ENCODE data around the gene ERF.
A peak's percentile ranks its signal among the peaks of the same experiment; 100 is the strongest.

ERF gene
- 18.9 to 51.1 (median 38.7) reads per million in 9 experiments for total RNA-seq

DNA sequence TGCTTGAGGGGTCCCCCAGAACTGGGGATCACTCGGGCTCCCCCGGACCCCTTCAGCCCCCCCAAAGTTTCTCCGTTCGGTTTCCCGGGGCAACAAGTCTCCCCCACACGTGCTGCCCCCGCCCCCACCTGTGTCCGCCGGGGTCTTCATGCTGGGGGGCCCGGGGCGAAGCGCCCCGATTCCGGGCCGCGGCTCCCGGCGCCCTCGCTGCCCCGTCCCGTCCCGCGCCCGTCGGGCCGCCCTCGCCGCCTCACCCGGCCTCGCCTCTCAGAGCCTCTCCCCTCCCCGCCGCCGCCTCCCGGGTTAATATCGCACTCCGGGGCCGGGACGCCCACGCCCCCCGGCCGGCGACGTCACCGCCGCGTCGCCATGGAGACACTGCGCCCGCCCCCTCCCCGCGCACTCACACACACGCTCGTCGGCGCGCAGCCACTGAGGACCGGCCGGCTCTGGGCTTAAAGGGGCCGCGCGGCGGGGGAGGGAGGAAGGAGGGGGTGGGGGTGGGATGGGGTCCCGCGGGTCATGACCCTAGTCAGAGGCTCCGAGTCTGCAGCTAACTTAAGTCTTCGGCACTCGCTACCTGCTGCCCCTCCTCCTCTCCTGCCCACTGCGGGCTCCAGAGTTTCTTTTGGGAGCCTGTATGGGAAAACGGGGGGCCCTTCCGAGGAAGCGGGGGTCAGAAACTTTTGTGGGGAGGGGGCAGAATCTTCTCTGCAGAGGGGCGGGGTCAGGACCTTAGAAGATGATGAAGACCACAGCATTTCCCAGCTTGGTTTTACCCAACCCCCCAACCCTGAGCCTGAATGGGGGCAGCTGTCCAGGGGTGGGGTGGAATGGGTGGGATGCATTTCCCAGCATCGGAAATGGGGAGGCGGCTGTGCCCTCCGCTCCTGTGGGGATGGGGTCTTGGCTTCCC lies at the start of gene ERF:
ERF (minus strand) TSS at position 279 of the 916 bp plus-strand sequence; CDS start at position 150, 129 bp downstream.
- peak; percentile 93 for DNase-seq
- no peaks in the 10 kb centered on the region for H3K27me3 Mint-ChIP-seq
- peaks cover 27% of the 10 kb centered on the region for H3K36me3 Mint-ChIP-seq (ENCODE audit: insufficient read depth)
- H3K27ac Mint-ChIP-seq, result peak within 1 kb of the TSS; percentile 56 to 67
- H3K4me1 Mint-ChIP-seq (ENCODE audit: low read depth in 2 of 2), result peaks cover 24 to 25% of the 10 kb centered on the region in 2 donors
- ATAC-seq (replicated peaks), result peak; percentile 82
- H3K9me3 Mint-ChIP-seq, result no peaks in the 10 kb centered on the region
- peak within 1 kb of the TSS; percentile 86 to 96 for H3K4me3 Mint-ChIP-seq

DNA sequence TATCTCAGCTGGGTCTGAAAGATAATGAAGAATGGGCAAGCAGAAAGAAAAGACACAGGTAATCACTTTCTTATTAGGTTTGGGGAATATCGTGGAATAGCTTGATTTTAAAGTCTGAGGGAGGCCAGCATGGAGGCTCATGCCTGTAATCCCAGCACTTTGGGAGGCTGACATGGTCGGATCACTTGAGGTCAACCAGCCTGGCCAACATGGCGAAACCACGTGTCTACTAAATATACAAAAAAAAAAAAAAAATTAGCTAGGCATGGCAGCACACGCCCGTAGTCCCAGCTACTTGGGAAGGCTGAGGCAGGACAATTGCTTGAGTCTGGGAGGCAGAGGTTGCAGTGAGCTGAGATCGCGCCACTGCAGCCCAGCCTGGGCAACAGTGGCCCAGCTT lies 48.9 kb upstream of the ERF start:
- ATAC-seq (replicated peaks) (no peak), DNase-seq (no peak)
- Mint-ChIP-seq H3K36me3 (ENCODE audit: insufficient read depth) (peaks cover 7% of the 10 kb centered on the region), H3K4me1 (ENCODE audit: low read depth in 2 of 2) (peaks cover 11 to 20% of the 10 kb centered on the region in 2 donors), H3K4me3 (peak overlapping the region in 1 of 2 donors; percentile 92), H3K27me3 (no peaks in the 10 kb centered on the region), H3K27ac (no peak overlapping the region), H3K9me3 (no peaks in the 10 kb centered on the region)

GRCh38 chr19:42303101-42303464 lies 48.2 kb upstream of the ERF start:
- Mint-ChIP-seq H3K4me3 (peak overlapping the region; percentile 90 to 92), H3K36me3 (ENCODE audit: insufficient read depth) (peaks cover 7% of the 10 kb centered on the region), H3K27me3 (no peaks in the 10 kb centered on the region), H3K27ac (peak overlapping the region; percentile 59 to 78), H3K9me3 (no peaks in the 10 kb centered on the region), H3K4me1 (ENCODE audit: low read depth in 2 of 2) (peaks cover 11 to 20% of the 10 kb centered on the region in 2 donors)
- ATAC-seq (replicated peaks) (no peak), DNase-seq (no peak)

DNA sequence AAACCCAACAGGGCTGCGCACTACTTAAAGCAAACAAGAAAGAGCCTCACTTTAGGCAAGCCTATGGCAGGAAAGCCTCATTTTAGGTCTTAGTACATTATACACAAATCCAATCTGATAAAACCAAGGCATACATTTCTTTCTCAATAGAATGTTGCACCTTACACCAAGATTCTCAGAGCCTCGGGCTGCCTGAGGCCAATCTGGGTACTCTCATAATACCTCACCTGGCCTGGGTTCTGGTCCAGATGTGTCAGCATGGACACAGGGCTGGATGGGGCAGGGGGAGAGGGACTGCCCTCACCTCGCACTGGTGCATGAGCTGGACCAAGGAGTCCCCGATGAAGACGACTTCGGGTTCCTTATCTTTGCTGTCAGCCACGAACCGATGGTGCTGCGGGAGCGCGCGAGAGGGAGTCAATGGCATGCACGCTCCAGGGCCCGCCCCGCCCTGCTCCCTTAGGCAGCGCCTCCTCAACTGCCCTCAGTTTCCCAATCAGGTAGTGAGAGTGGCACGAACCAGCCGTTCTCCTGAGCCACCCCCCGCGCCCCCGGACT lies 46.8 kb upstream of the ERF start, which contains the start of gene PRR19:
PRR19 (plus strand) TSS at position 487 of the 558 bp plus-strand sequence. CDS start 7,453 bp downstream, outside the sequence.
- H3K4me1 Mint-ChIP-seq (ENCODE audit: low read depth in 2 of 2), result peaks cover 11 to 20% of the 10 kb centered on the region in 2 donors
- peaks cover 7% of the 10 kb centered on the region for H3K36me3 Mint-ChIP-seq (ENCODE audit: insufficient read depth)
- no peaks in the 10 kb centered on the region for H3K9me3 Mint-ChIP-seq
- DNase-seq (no peak), ATAC-seq (replicated peaks) (peak; percentile 6)
- H3K27me3 Mint-ChIP-seq, result no peaks in the 10 kb centered on the region
- H3K27ac Mint-ChIP-seq, result peak within 1 kb of the TSS; percentile 59 to 78
- peak within 1 kb of the TSS; percentile 90 to 92 for H3K4me3 Mint-ChIP-seq

DNA sequence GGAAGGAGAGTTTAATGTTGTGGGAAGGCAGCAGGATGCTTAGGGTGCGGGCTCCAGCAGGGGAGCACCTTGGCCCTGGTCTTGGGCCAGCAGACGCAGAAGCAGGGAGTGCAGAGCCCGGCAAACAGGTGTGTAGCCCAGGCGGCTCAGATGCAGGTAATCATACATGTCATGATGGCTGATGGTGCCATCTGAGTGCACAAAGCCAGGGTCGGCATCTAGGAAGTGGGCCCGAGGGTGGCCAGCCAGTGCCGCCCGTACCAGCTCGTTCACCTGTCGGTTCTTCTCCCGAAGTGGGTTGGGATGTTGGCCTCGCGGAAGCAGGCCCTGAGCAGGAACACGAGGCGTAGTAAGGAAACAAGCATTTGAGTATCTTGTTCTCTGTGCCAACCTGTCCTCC lies 42.1 kb upstream of the ERF start:
- H3K36me3 Mint-ChIP-seq (ENCODE audit: insufficient read depth), result peaks cover 28% of the 10 kb centered on the region
- no peaks in the 10 kb centered on the region for H3K9me3 Mint-ChIP-seq
- ATAC-seq (replicated peaks) (no peak), DNase-seq (no peak)
- H3K27me3 Mint-ChIP-seq, result no peaks in the 10 kb centered on the region
- H3K4me1 Mint-ChIP-seq (ENCODE audit: low read depth in 2 of 2), result peaks cover 0 to 11% of the 10 kb centered on the region in 2 donors
- H3K4me3 Mint-ChIP-seq, result no peak overlapping the region
- H3K27ac Mint-ChIP-seq, result peak overlapping the region in 1 of 2 donors; percentile 69

GRCh38 chr19:42295831-42296525 lies 41.0 kb upstream of the ERF start:
- Mint-ChIP-seq H3K9me3 (no peaks in the 10 kb centered on the region), H3K27ac (no peak overlapping the region), H3K27me3 (no peaks in the 10 kb centered on the region), H3K4me1 (ENCODE audit: low read depth in 2 of 2) (peaks cover 0 to 2% of the 10 kb centered on the region in 2 donors), H3K36me3 (ENCODE audit: insufficient read depth) (peaks cover 39% of the 10 kb centered on the region), H3K4me3 (no peak overlapping the region)
- DNase-seq (peak; percentile 91 to 96 (median 94)), ATAC-seq (replicated peaks) (peak; percentile 93)

- H3K27ac Mint-ChIP-seq, result no peak overlapping the region
- no peak for DNase-seq
- no peak overlapping the region for H3K4me3 Mint-ChIP-seq
- H3K27me3 Mint-ChIP-seq, result no peaks in the 10 kb centered on the region
- ATAC-seq (replicated peaks), result no peak
- no peaks in the 10 kb centered on the region for H3K9me3 Mint-ChIP-seq
- peaks cover 40% of the 10 kb centered on the region for H3K36me3 Mint-ChIP-seq (ENCODE audit: insufficient read depth)
- peaks cover 0 to 2% of the 10 kb centered on the region in 2 donors for H3K4me1 Mint-ChIP-seq (ENCODE audit: low read depth in 2 of 2)
These were observed 40.4 kb upstream of the ERF start for GRCh38 chr19:42295342-42295741.

GRCh38 chr19:42294471-42295137 lies 39.7 kb upstream of the ERF start:
- H3K4me1 Mint-ChIP-seq (ENCODE audit: low read depth in 2 of 2), result peaks cover 0 to 2% of the 10 kb centered on the region in 2 donors
- peaks cover 40% of the 10 kb centered on the region for H3K36me3 Mint-ChIP-seq (ENCODE audit: insufficient read depth)
- H3K9me3 Mint-ChIP-seq, result no peaks in the 10 kb centered on the region
- H3K4me3 Mint-ChIP-seq, result no peak overlapping the region
- no peak overlapping the region for H3K27ac Mint-ChIP-seq
- no peaks in the 10 kb centered on the region for H3K27me3 Mint-ChIP-seq
- DNase-seq, result no peak
- no peak for ATAC-seq (replicated peaks)

DNA sequence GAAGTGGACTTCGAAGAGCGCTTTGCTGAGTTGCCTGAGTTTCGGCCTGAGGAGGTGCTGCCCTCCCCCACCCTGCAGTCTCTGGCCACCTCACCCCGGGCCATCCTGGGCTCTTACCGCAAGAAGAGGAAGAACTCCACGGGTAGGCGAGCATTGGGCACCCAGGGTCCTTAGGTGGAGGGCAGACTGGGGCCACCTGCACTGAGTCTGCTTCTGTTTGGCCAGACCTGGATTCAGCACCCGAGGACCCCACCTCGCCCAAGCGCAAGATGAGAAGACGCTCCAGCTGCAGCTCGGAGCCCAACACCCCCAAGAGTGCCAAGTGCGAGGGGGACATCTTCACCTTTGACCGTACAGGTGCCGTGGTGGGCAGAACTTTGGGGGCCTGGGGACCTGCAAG lies 39.0 kb upstream of the ERF start:
- no peak for ATAC-seq (replicated peaks)
- Mint-ChIP-seq H3K4me1 (ENCODE audit: low read depth in 2 of 2) (peaks cover 0 to 2% of the 10 kb centered on the region in 2 donors), H3K9me3 (no peaks in the 10 kb centered on the region), H3K27me3 (no peaks in the 10 kb centered on the region), H3K36me3 (ENCODE audit: insufficient read depth) (peaks cover 37% of the 10 kb centered on the region), H3K4me3 (no peak overlapping the region), H3K27ac (peak overlapping the region in 1 of 2 donors; percentile 66)
- no peak for DNase-seq

DNA sequence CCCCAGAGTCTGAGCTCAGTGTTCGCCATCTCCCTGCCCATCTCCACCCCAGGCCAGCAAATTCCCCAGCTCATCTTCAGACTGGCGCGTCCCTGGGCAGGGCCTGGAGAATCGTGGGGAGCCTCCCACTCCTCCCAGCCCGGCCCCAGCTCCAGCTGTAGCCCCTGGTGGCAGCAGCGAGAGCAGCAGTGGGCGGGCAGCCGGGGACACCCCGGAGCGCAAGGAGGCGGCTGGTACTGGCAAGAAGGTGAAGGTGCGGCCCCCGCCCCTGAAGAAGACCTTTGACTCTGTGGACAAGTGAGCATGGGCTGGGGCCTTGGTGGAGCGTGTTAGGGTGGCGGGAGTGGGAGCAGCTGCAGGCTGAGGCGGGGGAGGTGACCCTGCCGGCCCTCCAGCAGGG lies 38.6 kb upstream of the ERF start:
- no peak for ATAC-seq (replicated peaks)
- Mint-ChIP-seq H3K36me3 (ENCODE audit: insufficient read depth) (peaks cover 41% of the 10 kb centered on the region), H3K4me1 (ENCODE audit: low read depth in 2 of 2) (peaks cover 0 to 2% of the 10 kb centered on the region in 2 donors), H3K9me3 (no peaks in the 10 kb centered on the region), H3K27me3 (no peaks in the 10 kb centered on the region), H3K27ac (peak overlapping the region in 1 of 2 donors; percentile 66), H3K4me3 (no peak overlapping the region)
- DNase-seq, result no peak

- H3K4me1 Mint-ChIP-seq (ENCODE audit: low read depth in 2 of 2), result peaks cover 0 to 2% of the 10 kb centered on the region in 2 donors
- H3K36me3 Mint-ChIP-seq (ENCODE audit: insufficient read depth), result peaks cover 43% of the 10 kb centered on the region
- ATAC-seq (replicated peaks) (no peak), DNase-seq (no peak)
- H3K4me3 Mint-ChIP-seq, result no peak overlapping the region
- H3K27me3 Mint-ChIP-seq, result no peaks in the 10 kb centered on the region
- H3K9me3 Mint-ChIP-seq, result no peaks in the 10 kb centered on the region
- no peak overlapping the region for H3K27ac Mint-ChIP-seq
These were observed 38.0 kb upstream of the ERF start for GRCh38 chr19:42292963-42293362.

GRCh38 chr19:42292042-42292960 lies 37.4 kb upstream of the ERF start:
- Mint-ChIP-seq H3K36me3 (ENCODE audit: insufficient read depth) (peaks cover 43% of the 10 kb centered on the region), H3K27ac (peak overlapping the region; percentile 3 to 73), H3K9me3 (no peaks in the 10 kb centered on the region), H3K4me1 (ENCODE audit: low read depth in 2 of 2) (peaks cover 0 to 2% of the 10 kb centered on the region in 2 donors), H3K27me3 (no peaks in the 10 kb centered on the region), H3K4me3 (no peak overlapping the region)
- ATAC-seq (replicated peaks) (no peak), DNase-seq (no peak)

Measured in effector memory CD8-positive, alpha-beta T cell (primary cell).